PC-9 (cell line): Measurements from ENCODE around the gene INKA1. TPM values are rescaled to one million over a fixed set of nuclear protein-coding genes. Genes with fewer than 3 reads are reported as not detected.

Experiments
- BruUV-seq: library from RNA; stranded (reverse); fragments of 400-500 nt; replicated peaks from 2 replicates; lab custom pipeline; 2021; lab: Mats Ljungman, UMichigan
- CTCF ChIA-PET: fragments of 300-600 bp; sonication (Branson Sonifier 250); formaldehyde crosslinking; loops from one replicate; lab custom pipeline; 2022; ENCODE audit warnings: antibody characterized with exemption; lab: Charles Lee
- POLR2A ChIA-PET: fragments of 300-600 bp; sonication (Branson Sonifier 250); formaldehyde crosslinking; loops from one replicate; lab custom pipeline; 2022; ENCODE audit warnings: antibody characterized with exemption; ENCODE audit not compliant: unreplicated experiment; lab: Charles Lee
- DNase-seq, 2 experiments: peaks; one replicate each; pipeline versions ENCODE4 v3.0.0 to v3.0.0-alpha.2; 2015 to 2022; ENCODE audit warnings: mixed read lengths in 1 of 2
- H2AFZ ChIP-seq: fragments of 200-600 bp; sonication (generic); 2 replicates; pipeline ENCODE4 v1.8.1; 2017; ENCODE audit warnings: antibody characterized with exemption
- H3F3A ChIP-seq: fragments of 200-600 bp; sonication (generic); 2 replicates; pipeline ENCODE4 v1.8.1; 2017; ENCODE audit warnings: antibody characterized with exemption, mild to moderate bottlenecking, low read depth; ENCODE audit not compliant: insufficient read depth
- H3K27ac ChIP-seq: fragments of 200-600 bp; sonication (generic); 2 replicates; pipeline ENCODE4 v1.6.1; 2016; ENCODE audit warnings: mixed run types
- H3K27me3 ChIP-seq: fragments of 200-600 bp; sonication (generic); 2 replicates; pipeline ENCODE4 v1.6.1; 2016; ENCODE audit warnings: low read depth, mixed run types; ENCODE audit not compliant: insufficient read depth
- H3K36me3 ChIP-seq: fragments of 200-600 bp; sonication (generic); 2 replicates; pipeline ENCODE4 v1.6.1; 2016; ENCODE audit warnings: low read depth, mixed run types
- H3K4me1 ChIP-seq: fragments of 200-600 bp; sonication (generic); replicated peaks from 2 replicates; pipeline ENCODE4 v1.6.1; 2016; ENCODE audit warnings: mixed run types; ENCODE audit not compliant: insufficient read depth
- H3K4me2 ChIP-seq: fragments of 200-600 bp; sonication (generic); 2 replicates; pipeline ENCODE4 v1.6.1; 2017; ENCODE audit warnings: mixed run types
- H3K4me3 ChIP-seq: fragments of 200-600 bp; sonication (generic); 2 replicates; pipeline ENCODE4 v1.6.1; 2016; ENCODE audit warnings: mixed run types
- H3K79me2 ChIP-seq: fragments of 200-600 bp; sonication (generic); 2 replicates; pipeline ENCODE4 v1.6.1; 2017; ENCODE audit warnings: low read depth, mixed run types
- H3K9me2 ChIP-seq: fragments of 200-600 bp; sonication (generic); 2 replicates; pipeline ENCODE4 v1.8.1; 2017; ENCODE audit warnings: mild to moderate bottlenecking; ENCODE audit not compliant: insufficient read depth
- H3K9me3 ChIP-seq: fragments of 200-600 bp; sonication (generic); 2 replicates; pipeline ENCODE4 v1.8.1; 2016; ENCODE audit warnings: low read depth; ENCODE audit not compliant: insufficient read depth
- H4K20me1 ChIP-seq: fragments of 200-600 bp; sonication (generic); 2 replicates; pipeline ENCODE4 v1.8.1; 2017; ENCODE audit not compliant: insufficient read depth
- EZH2 ChIP-seq: fragments of 200-600 bp; sonication (generic); IDR thresholded peaks from 2 replicates; pipeline ENCODE4 v1.8.0; 2017; ENCODE audit warnings: antibody characterized with exemption, low read depth
- intact Hi-C: fragments of 100-400 bp; cut with micrococcal nuclease; formaldehyde crosslinking; loops from one replicate; pipeline ENCODE4 v1.10.0; 2022; ENCODE audit not compliant: unreplicated experiment
- total RNA-seq: library from RNA; stranded (reverse); gene quantifications from 2 replicates; pipeline ENCODE4 v1.2.3, GENCODE V29; 2021
- TF ChIP-seq, protein P1 (sequence below): fragments of 200-600 bp; sonication (generic); conservative IDR thresholded peaks from 2 replicates; pipeline ENCODE4 v1.6.1; 2017; ENCODE audit warnings: mixed run types, antibody characterized with exemption, mild to moderate bottlenecking, moderate library complexity

Gene INKA1
- total RNA-seq, 1 experiment from 2014 or later, result not detected

DNA sequence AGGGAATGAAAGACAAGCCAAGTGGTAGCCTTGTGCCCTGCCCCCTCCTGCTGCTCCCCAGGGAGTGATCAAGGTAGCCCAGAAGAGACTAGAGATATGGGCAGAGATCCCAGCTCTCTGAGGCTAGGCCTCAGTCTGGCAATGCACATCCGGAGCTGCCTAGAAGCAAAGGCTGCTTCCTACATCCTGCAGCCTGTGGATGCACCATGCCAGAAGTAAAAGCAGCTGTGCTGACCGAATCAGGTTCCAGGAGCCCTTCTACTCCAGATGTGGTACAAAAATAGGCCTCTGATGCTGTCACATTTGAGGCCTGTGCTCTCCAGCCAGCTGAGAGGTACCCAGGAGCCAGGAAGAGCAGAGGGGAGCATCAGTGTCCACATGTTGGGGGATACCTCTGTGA lies 37.3 kb downstream of the INKA1 start:
- intact Hi-C loops, result no loop called here
- no TSS peak for BruUV-seq
- no peaks in the 10 kb centered on the region for H3F3A ChIP-seq
- CTCF ChIA-PET, result interaction anchor here (1.0 kb wide), 1 partner anchor 37 kb away, joined by 3 read pairs; no protein-coding TSS in a partner anchor
- no peaks in the 10 kb centered on the region for H3K9me2 ChIP-seq
- no peak overlapping the region for H2AFZ ChIP-seq
- no peaks in the 10 kb centered on the region for H3K27me3 ChIP-seq
- no peaks in the 10 kb centered on the region for H3K79me2 ChIP-seq
- TF ChIP-seq, protein P1, sequence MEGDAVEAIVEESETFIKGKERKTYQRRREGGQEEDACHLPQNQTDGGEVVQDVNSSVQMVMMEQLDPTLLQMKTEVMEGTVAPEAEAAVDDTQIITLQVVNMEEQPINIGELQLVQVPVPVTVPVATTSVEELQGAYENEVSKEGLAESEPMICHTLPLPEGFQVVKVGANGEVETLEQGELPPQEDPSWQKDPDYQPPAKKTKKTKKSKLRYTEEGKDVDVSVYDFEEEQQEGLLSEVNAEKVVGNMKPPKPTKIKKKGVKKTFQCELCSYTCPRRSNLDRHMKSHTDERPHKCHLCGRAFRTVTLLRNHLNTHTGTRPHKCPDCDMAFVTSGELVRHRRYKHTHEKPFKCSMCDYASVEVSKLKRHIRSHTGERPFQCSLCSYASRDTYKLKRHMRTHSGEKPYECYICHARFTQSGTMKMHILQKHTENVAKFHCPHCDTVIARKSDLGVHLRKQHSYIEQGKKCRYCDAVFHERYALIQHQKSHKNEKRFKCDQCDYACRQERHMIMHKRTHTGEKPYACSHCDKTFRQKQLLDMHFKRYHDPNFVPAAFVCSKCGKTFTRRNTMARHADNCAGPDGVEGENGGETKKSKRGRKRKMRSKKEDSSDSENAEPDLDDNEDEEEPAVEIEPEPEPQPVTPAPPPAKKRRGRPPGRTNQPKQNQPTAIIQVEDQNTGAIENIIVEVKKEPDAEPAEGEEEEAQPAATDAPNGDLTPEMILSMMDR, result no peak
- no peak for TF ChIP-seq EZH2
- no peaks in the 10 kb centered on the region for H3K9me3 ChIP-seq
- no peaks in the 10 kb centered on the region for H3K4me1 ChIP-seq
- no peak for DNase-seq
- 0 out of 2 replicates have a peak, but pooled peaks cover 3% of the 10 kb centered on the region for H3K36me3 ChIP-seq
- H3K4me2 ChIP-seq, result no peak overlapping the region
- no peak overlapping the region for H3K27ac ChIP-seq
- H4K20me1 ChIP-seq, result no peaks in the 10 kb centered on the region
- POLR2A ChIA-PET, result no interaction called here
- H3K4me3 ChIP-seq, result no peak overlapping the region

DNA sequence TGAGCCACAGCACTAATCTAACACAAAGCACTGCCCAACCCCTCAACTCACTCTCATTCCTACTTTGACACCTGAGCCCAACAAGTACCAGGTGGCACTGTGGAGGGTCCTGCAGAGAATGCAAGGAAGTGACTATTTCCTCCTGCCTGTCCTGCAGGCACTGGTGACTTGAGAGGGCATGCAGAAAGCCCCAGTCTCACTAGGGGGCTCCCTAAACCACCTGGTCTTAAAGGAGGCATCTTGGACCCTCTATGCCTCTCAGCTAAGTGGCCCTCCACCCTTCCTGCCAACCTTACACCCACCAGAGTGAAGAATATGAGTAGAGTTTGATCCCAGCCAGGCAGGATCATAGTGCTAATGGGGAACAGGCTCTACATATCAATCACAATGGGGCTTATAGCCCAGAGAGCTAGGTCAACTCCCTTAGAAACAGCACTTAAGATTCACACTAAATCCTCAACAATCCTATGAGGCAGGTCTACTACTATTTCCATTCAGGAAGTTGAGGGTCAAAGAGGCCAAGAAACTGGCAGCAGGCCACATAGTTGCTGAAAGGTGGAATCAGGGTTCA lies 38.1 kb downstream of the INKA1 start:
- H2AFZ ChIP-seq, result no peak overlapping the region
- intact Hi-C loops, result no loop called here
- H3K9me2 ChIP-seq, result no peaks in the 10 kb centered on the region
- H3K4me1 ChIP-seq, result no peaks in the 10 kb centered on the region
- no peak for TF ChIP-seq EZH2
- TF ChIP-seq, protein P1, result 0 out of 2 replicates have a peak, but pooled peaks have one; percentile 41
- H3K36me3 ChIP-seq, result 0 out of 2 replicates have a peak, but pooled peaks cover 3% of the 10 kb centered on the region
- H3K4me2 ChIP-seq, result no peak overlapping the region
- H3F3A ChIP-seq, result no peaks in the 10 kb centered on the region
- H3K27me3 ChIP-seq, result no peaks in the 10 kb centered on the region
- ChIA-PET POLR2A (interaction anchor here (0.5 kb wide), 1 partner anchor 317 kb away, joined by 3 read pairs; no protein-coding TSS in a partner anchor), CTCF (interaction anchor here (1.0 kb wide), 1 partner anchor 38 kb away, joined by 3 read pairs; no protein-coding TSS in a partner anchor)
- H3K9me3 ChIP-seq, result no peaks in the 10 kb centered on the region
- DNase-seq, result peak in 1 of 2 experiments; percentile 21
- no peaks in the 10 kb centered on the region for H4K20me1 ChIP-seq
- no TSS peak for BruUV-seq
- H3K4me3 ChIP-seq, result no peak overlapping the region
- H3K27ac ChIP-seq, result no peak overlapping the region
- H3K79me2 ChIP-seq, result no peaks in the 10 kb centered on the region

DNA sequence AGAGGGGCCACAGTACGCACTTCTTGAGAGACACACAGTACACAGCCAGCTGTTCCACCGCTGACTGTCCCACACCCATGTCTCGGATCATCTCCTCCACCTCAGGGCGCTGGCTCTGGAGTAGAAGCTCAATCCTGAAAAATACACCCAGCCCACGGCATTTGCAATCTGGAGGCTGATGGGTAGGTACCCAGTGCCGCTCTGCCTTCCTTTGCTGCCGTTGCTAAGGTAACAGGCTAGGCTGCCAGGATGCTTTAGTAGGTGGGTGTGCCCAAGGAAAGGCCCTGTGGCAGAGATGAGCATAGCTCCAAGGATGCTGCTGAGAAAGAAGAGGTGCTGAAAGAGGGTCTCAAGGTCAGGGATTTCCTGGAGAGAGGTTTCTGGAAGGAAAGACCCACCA lies 38.7 kb downstream of the INKA1 start:
- H3K4me2 ChIP-seq, result no peak overlapping the region
- H3K36me3 ChIP-seq, result 0 out of 2 replicates have a peak, but pooled peaks cover 3% of the 10 kb centered on the region
- no peaks in the 10 kb centered on the region for H3K9me3 ChIP-seq
- H3K4me3 ChIP-seq, result no peak overlapping the region
- no peak for DNase-seq
- no peak overlapping the region for H3K27ac ChIP-seq
- no peaks in the 10 kb centered on the region for H3K79me2 ChIP-seq
- H2AFZ ChIP-seq, result no peak overlapping the region
- no peaks in the 10 kb centered on the region for H4K20me1 ChIP-seq
- CTCF ChIA-PET, result interaction anchor here (0.6 kb wide), 1 partner anchor 65 kb away, joined by 4 read pairs; no protein-coding TSS in a partner anchor
- POLR2A ChIA-PET, result interaction anchor here (0.5 to 0.6 kb wide), 2 partner anchors 118 to 316 kb away, joined by 3 to 6 read pairs; no protein-coding TSS in a partner anchor
- no peak for TF ChIP-seq EZH2
- TF ChIP-seq, protein P1, result no peak
- H3K27me3 ChIP-seq, result no peaks in the 10 kb centered on the region
- H3K9me2 ChIP-seq, result no peaks in the 10 kb centered on the region
- no peaks in the 10 kb centered on the region for H3K4me1 ChIP-seq
- no peaks in the 10 kb centered on the region for H3F3A ChIP-seq
- BruUV-seq, result no TSS peak
- intact Hi-C loops, result no loop called here
